Left lung (tissue), 10 donors: ENCODE results near the gene CNOT4. TPM values are rescaled to one million over a fixed set of nuclear protein-coding genes. Genes with fewer than 3 reads are reported as not detected.

ENCODE experiments used
- ATAC-seq: fragments of 200-7000 bp; cut with Tn5 transposase; one replicate; pipeline ENCODE4 v1.9.1; 2020; ENCODE audit warnings: moderate library complexity
- DNase-seq, 4 donors: peaks; one replicate each; pipeline ENCODE4 v3.0.0-alpha.2; 2013 to 2020
- H3K27ac ChIP-seq, 2 donors: fragments of 200-600 bp; sonication (generic) in 1 of 2; one replicate each; pipeline versions ENCODE4 v1.5.0 to v1.8.0; 2020 to 2021
- H3K27me3 ChIP-seq, 2 donors: fragments of 200-600 bp; sonication (generic) in 1 of 2; one replicate each; pipeline versions ENCODE4 v1.5.0 to v1.8.0; 2020 to 2021
- H3K36me3 ChIP-seq, 2 donors: fragments of 200-600 bp; sonication (generic) in 1 of 2; one replicate each; pipeline versions ENCODE4 v1.5.0 to v1.8.0; 2020 to 2021
- H3K4me1 ChIP-seq, 2 donors: fragments of 200-600 bp; one replicate each; pipeline ENCODE4 v1.8.0; 2021
- H3K4me3 ChIP-seq, 2 donors: fragments of 200-600 bp; sonication (generic) in 1 of 2; one replicate each; pipeline versions ENCODE4 v1.5.0 to v1.8.0; 2020 to 2021; ENCODE audit warnings: mild to moderate bottlenecking in 1 of 2
- H3K9me3 ChIP-seq, 2 donors: fragments of 200-600 bp; sonication (generic) in 1 of 2; one replicate each; pipeline versions ENCODE4 v1.5.0 to v1.8.0; 2020 to 2021
- intact Hi-C, 2 donors: fragments of 100-400 bp; cut with DNase I; formaldehyde crosslinking; loops; one replicate each; pipeline versions ENCODE4 v1.11.2 to v1.14.2; 2022
- polyA plus RNA-seq, 6 donors: library from polyadenylated mRNA; unstranded; fragments of 120-200 nt; gene quantifications; one replicate each; pipeline ENCODE4 v1.2.1, GENCODE V29; 2013; ENCODE audit not compliant: insufficient read length in 6 of 6
- total RNA-seq, 2 donors: library from RNA; stranded (reverse); fragmentation: NEBNext Ultra II Directional; extraction: Animal tissue kit (Norgen Biotek cat#: 25700); gene quantifications; one replicate each; pipeline ENCODE4 v1.2.1, GENCODE V29; 2021
- TF ChIP-seq, protein P1 (sequence below), 2 donors: fragments of 200-600 bp; sonication (generic) in 1 of 2; IDR thresholded peaks; one replicate each; pipeline versions ENCODE4 v1.5.0 to v1.8.0; 2021; ENCODE audit warnings: antibody characterized with exemption in 2 of 2
- donor health status: DM: no; HTN: yes; CAD: no.
- donor health status: DM: no; HTN: no; CAD: no.

The CNOT4 gene
- total and polyA plus RNA-seq, 8 donors = 21.6 to 35.4 (median 33.6) TPM

DNA sequence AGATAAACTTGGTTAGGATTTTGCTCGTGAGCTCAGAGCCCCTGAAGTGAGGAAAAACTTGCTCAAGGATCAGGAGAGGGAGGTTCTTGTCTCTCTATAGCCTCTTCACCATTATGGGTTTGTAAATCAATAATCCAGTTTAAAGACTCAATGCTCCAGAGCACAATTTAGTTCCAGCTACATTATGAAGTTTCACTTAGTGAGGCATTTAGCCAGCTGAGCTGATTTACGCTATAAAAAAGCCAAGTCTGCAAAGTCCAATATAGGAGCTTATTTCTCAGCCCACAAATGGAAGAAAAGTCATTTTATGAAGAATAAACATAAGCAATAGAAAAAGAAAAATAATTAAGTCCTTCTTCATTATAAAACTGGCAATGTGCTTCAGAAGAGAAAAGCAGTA lies 145.7 kb downstream of the CNOT4 start:
- no peaks in the 10 kb centered on the region for H3K9me3 ChIP-seq
- H3K36me3 ChIP-seq = peaks cover 0 to 32% of the 10 kb centered on the region in 2 donors
- no peak overlapping the region for H3K4me3 ChIP-seq
- DNase-seq = no peak
- no peak overlapping the region for H3K27ac ChIP-seq
- H3K4me1 ChIP-seq = no peaks in the 10 kb centered on the region
- no peak for ATAC-seq
- intact Hi-C loops = no loop called here
- TF ChIP-seq, protein P1, sequence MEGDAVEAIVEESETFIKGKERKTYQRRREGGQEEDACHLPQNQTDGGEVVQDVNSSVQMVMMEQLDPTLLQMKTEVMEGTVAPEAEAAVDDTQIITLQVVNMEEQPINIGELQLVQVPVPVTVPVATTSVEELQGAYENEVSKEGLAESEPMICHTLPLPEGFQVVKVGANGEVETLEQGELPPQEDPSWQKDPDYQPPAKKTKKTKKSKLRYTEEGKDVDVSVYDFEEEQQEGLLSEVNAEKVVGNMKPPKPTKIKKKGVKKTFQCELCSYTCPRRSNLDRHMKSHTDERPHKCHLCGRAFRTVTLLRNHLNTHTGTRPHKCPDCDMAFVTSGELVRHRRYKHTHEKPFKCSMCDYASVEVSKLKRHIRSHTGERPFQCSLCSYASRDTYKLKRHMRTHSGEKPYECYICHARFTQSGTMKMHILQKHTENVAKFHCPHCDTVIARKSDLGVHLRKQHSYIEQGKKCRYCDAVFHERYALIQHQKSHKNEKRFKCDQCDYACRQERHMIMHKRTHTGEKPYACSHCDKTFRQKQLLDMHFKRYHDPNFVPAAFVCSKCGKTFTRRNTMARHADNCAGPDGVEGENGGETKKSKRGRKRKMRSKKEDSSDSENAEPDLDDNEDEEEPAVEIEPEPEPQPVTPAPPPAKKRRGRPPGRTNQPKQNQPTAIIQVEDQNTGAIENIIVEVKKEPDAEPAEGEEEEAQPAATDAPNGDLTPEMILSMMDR (IDR thresholded peaks at IDR 0.05) = no peak
- H3K27me3 ChIP-seq = no peaks in the 10 kb centered on the region

DNA sequence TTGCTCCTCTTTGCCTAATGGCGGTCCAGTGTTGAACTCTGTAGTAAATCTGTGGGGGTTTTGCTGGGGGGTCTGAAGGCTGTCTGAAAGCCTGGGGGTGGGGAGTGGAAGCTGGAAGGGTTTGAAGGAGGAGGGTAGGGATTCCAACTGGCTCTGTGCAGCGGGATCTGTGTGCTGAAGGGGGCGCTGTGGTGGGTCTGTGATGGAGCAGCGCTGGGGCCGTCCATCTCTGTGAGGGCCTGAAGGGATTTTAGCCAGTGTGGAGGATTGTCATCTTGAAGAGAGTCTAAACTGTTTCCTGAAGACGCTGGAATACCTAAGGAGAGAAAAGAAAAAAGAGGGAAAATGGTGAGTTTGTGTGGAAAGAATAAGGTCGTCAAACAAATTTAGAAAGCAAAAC lies 147.0 kb downstream of the CNOT4 start:
- H3K4me1 ChIP-seq = no peaks in the 10 kb centered on the region
- intact Hi-C loops = no loop called here
- ATAC-seq (no peak), DNase-seq (no peak)
- H3K27ac ChIP-seq = no peak overlapping the region
- H3K27me3 ChIP-seq = no peaks in the 10 kb centered on the region
- H3K9me3 ChIP-seq = no peaks in the 10 kb centered on the region
- H3K4me3 ChIP-seq = no peak overlapping the region
- H3K36me3 ChIP-seq = peaks cover 0 to 32% of the 10 kb centered on the region in 2 donors
- TF ChIP-seq, protein P1 (IDR thresholded peaks at IDR 0.05) = no peak

- ATAC-seq = no peak
- intact Hi-C loops = no loop called here
- H3K36me3 ChIP-seq = peaks cover 0 to 32% of the 10 kb centered on the region in 2 donors
- H3K27ac ChIP-seq = no peak overlapping the region
- TF ChIP-seq, protein P1 (IDR thresholded peaks at IDR 0.05) = no peak
- no peak for DNase-seq
- no peaks in the 10 kb centered on the region for H3K9me3 ChIP-seq
- no peaks in the 10 kb centered on the region for H3K27me3 ChIP-seq
- no peak overlapping the region for H3K4me3 ChIP-seq
- no peaks in the 10 kb centered on the region for H3K4me1 ChIP-seq
Observed at GRCh38 chr7:135361788-135362187, 148.1 kb downstream of the CNOT4 start.

GRCh38 chr7:135359615-135360014 lies 150.3 kb downstream of the CNOT4 start:
- H3K4me3 ChIP-seq = no peak overlapping the region
- no peaks in the 10 kb centered on the region for H3K9me3 ChIP-seq
- intact Hi-C loops = no loop called here
- no peak overlapping the region for H3K27ac ChIP-seq
- TF ChIP-seq, protein P1 (IDR thresholded peaks at IDR 0.05) = no peak
- no peaks in the 10 kb centered on the region for H3K27me3 ChIP-seq
- H3K36me3 ChIP-seq = peaks cover 0 to 32% of the 10 kb centered on the region in 2 donors
- DNase-seq (peak in 2 of 4 donors; percentile 79 to 86), ATAC-seq (no peak)
- H3K4me1 ChIP-seq = no peaks in the 10 kb centered on the region

- Histone ChIP-seq H3K4me3 (no peak overlapping the region), H3K36me3 (no peaks in the 10 kb centered on the region), H3K27me3 (no peaks in the 10 kb centered on the region), H3K4me1 (no peaks in the 10 kb centered on the region), H3K27ac (no peak overlapping the region), H3K9me3 (no peaks in the 10 kb centered on the region)
- intact Hi-C loops = no loop called here
- ATAC-seq (peak; percentile 75), DNase-seq (no peak)
- TF ChIP-seq, protein P1 (IDR thresholded peaks at IDR 0.05) = no peak
Observed at GRCh38 chr7:135355377-135356048, 154.4 kb downstream of the CNOT4 start.
